Measurements from ENCODE around the gene PTS.
"Not testable (repeated sequence)": the region's sequence is repeated elsewhere in the genome, so short reads cannot be mapped to it uniquely, and the experiment has no call there.

The PTS gene

GRCh38 chr11:112226062-112226830, at the start of gene PTS:
Gene PTS, plus strand, starts transcription at chr11:112226428. Its CDS starts 16 bp downstream, at chr11:112226444.
- DNase-seq = peak; percentile 87

GRCh38 chr11:112177589-112177988, 48.6 kb upstream of the PTS start:
- DNase-seq = no peak

GRCh38 chr11:112178428-112178827, 47.8 kb upstream of the PTS start:
- no peak for DNase-seq

- DNase-seq = no peak
Observed at GRCh38 chr11:112178936-112179335, 47.3 kb upstream of the PTS start.

- no peak for DNase-seq
Observed at GRCh38 chr11:112179601-112180000, 46.6 kb upstream of the PTS start.

- no peak for DNase-seq
Observed at GRCh38 chr11:112182867-112183266, 43.4 kb upstream of the PTS start.

- DNase-seq = no peak
Observed at GRCh38 chr11:112185883-112186282, 40.3 kb upstream of the PTS start.

GRCh38 chr11:112186304-112186703, 39.9 kb upstream of the PTS start:
- DNase-seq = no peak

GRCh38 chr11:112195113-112195512, 31.1 kb upstream of the PTS start:
- not testable (repeated sequence) for DNase-seq

- peak; percentile 8 for DNase-seq
Observed at GRCh38 chr11:112195951-112196351, 30.3 kb upstream of the PTS start.

GRCh38 chr11:112196519-112197087, 29.6 kb upstream of the PTS start:
- no peak for DNase-seq

GRCh38 chr11:112199101-112199500, 27.1 kb upstream of the PTS start:
- not testable (repeated sequence) for DNase-seq

- no peak for DNase-seq
Observed at GRCh38 chr11:112200252-112200651, 26.0 kb upstream of the PTS start.

GRCh38 chr11:112206071-112206470, 20.2 kb upstream of the PTS start:
- DNase-seq = no peak

- no peak for DNase-seq
Observed at GRCh38 chr11:112210890-112211289, 15.3 kb upstream of the PTS start.

- DNase-seq = no peak
Observed at GRCh38 chr11:112211536-112211935, 14.7 kb upstream of the PTS start.

GRCh38 chr11:112212290-112212689, 13.9 kb upstream of the PTS start:
- DNase-seq = no peak

GRCh38 chr11:112212710-112213109, 13.5 kb upstream of the PTS start:
- DNase-seq = no peak

- DNase-seq = no peak
Observed at GRCh38 chr11:112213753-112214152, 12.5 kb upstream of the PTS start.

- no peak for DNase-seq
Observed at GRCh38 chr11:112215621-112216020, 10.6 kb upstream of the PTS start.

- DNase-seq = peak; percentile 48
Observed at GRCh38 chr11:112216561-112217105, 9.6 kb upstream of the PTS start.

- peak; percentile 69 for DNase-seq
Observed at GRCh38 chr11:112219476-112220232, 6.6 kb upstream of the PTS start.

- DNase-seq = no peak
Observed at GRCh38 chr11:112221274-112221835, 4.9 kb upstream of the PTS start.

Measured in fibroblast of skin of right quadriceps (primary cell).